ENCODE results near the gene ADCY4.

The ADCY4 gene

GRCh38 chr14:24312736-24313507 lies 21.9 kb downstream of the ADCY4 start:
- peak overlapping the region; percentile 77 for H3K4me3 Mint-ChIP-seq
- intact Hi-C loops (cut with micrococcal nuclease): no loop called here

DNA sequence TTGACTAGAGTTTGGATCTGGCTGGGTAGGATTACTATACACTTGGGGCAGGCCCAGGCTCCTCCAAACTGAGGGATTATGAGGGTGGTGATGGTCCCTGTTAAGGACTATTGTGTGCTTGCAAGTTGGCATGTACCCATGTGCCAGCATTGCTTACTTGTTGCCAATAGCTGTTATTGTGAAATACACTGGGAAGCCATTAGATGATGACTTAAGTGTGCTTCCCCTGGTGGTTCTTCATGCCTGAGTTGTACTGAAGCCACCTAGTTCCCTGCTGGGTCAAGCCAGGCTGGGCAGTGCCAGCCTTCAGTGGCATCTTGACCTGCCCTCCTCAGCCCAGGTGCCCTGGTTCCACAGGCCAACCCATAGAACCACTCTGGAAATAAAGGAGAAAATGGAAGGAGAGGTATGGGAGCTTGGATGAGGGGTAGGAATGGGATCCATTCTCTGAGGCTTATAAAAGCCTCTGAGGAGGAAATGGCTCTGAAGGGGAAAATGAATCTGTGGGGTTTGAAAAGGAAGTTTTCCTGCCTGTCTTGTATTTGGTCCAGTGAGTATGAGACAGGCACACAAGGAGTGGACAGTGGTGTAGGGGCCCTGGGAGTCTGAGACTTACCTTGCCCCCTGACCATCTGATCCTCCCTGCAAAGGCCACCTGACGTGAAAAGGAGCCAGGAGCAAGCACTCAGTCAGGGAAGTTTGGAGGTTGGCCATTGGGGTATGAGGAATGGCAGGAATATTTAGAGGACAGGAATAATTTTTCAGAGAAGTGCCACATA lies 22.8 kb downstream of the ADCY4 start:
- H3K4me1 Mint-ChIP-seq (ENCODE audit: low read depth): peaks cover 99% of the 10 kb centered on the region
- no peaks in the 10 kb centered on the region for H3K9me3 Mint-ChIP-seq
- intact Hi-C loops (cut with micrococcal nuclease): no loop called here
- peaks cover 49% of the 10 kb centered on the region for H3K36me3 Mint-ChIP-seq (ENCODE audit: low read depth)
- peak overlapping the region; percentile 66 for H3K27ac Mint-ChIP-seq
- peak overlapping the region; percentile 77 for H3K4me3 Mint-ChIP-seq
- H3K27me3 Mint-ChIP-seq: no peaks in the 10 kb centered on the region

More at GRCh38 chr14:24312736-24313507, 21.9 kb downstream of the ADCY4 start:
- Mint-ChIP-seq H3K9me3 (no peaks in the 10 kb centered on the region), H3K27me3 (no peaks in the 10 kb centered on the region), H3K27ac (peak overlapping the region; percentile 66), H3K4me1 (ENCODE audit: low read depth) (peaks cover 99% of the 10 kb centered on the region), H3K36me3 (ENCODE audit: low read depth) (peaks cover 40% of the 10 kb centered on the region)

- H3K4me3 Mint-ChIP-seq: peak within 1 kb of the TSS; percentile 77
- H3K27ac Mint-ChIP-seq: peak within 1 kb of the TSS; percentile 66
- no peaks in the 10 kb centered on the region for H3K27me3 Mint-ChIP-seq
- intact Hi-C loops (cut with micrococcal nuclease): no loop called here
- H3K4me1 Mint-ChIP-seq (ENCODE audit: low read depth): peaks cover 91% of the 10 kb centered on the region
- H3K36me3 Mint-ChIP-seq (ENCODE audit: low read depth): peaks cover 58% of the 10 kb centered on the region
- no peaks in the 10 kb centered on the region for H3K9me3 Mint-ChIP-seq
Measured at GRCh38 chr14:24310646-24311604, 23.9 kb downstream of the ADCY4 start, which contains the start of gene LTB4R. LTB4R (plus strand) TSS chr14:24311502; CDS start chr14:24315652, 4,150 bp downstream.

GRCh38 chr14:24310265-24310645 lies 24.6 kb downstream of the ADCY4 start:
- Mint-ChIP-seq H3K36me3 (ENCODE audit: low read depth) (peaks cover 58% of the 10 kb centered on the region), H3K4me1 (ENCODE audit: low read depth) (peaks cover 84% of the 10 kb centered on the region), H3K4me3 (peak overlapping the region; percentile 77), H3K27ac (peak overlapping the region; percentile 66), H3K27me3 (no peaks in the 10 kb centered on the region), H3K9me3 (no peaks in the 10 kb centered on the region)
- intact Hi-C loops (cut with micrococcal nuclease): no loop called here

DNA sequence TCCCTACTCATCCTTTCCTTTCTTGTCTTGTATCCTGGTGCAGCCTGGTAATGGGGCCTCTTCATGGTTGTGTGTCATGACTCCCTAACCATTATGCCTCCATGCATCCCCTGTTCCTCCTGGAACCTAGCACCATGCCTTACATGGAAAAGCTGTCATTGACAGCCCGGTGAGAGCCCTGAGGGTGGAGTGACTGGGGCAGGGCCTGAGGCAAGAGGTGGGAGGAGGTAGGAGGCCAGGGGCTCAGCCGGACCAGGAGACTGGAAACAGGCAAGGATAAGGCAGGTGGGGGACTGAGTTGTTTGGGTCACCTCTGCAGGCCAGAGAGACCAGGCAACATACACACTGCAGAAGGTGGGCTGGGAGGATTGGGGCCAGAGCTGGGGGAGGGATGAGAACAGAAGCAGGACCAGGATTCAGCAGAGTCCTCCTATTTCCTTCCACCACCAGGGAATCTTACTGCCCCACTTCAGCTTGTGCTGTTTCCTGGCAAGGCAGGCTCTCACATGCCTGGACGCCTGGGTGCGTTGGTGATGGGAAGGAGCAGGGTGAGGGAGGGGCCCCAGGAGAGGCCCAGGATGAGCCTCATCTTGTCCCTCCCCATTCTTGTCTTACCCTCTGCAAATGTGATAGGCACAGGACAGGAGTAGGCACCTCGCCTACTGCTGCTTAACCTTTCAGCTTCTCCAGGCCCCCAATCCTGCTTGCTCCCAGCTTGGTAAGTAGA lies 25.2 kb downstream of the ADCY4 start, which contains the start of gene LTB4R2:
LTB4R2 (plus strand) TSS at position 603 of the 727 bp plus-strand sequence. CDS start 525 bp downstream, outside the sequence.
- Mint-ChIP-seq H3K27ac (peak within 1 kb of the TSS; percentile 66), H3K4me1 (ENCODE audit: low read depth) (peaks cover 78% of the 10 kb centered on the region), H3K27me3 (no peaks in the 10 kb centered on the region), H3K9me3 (no peaks in the 10 kb centered on the region), H3K4me3 (peak within 1 kb of the TSS; percentile 77), H3K36me3 (ENCODE audit: low read depth) (peaks cover 61% of the 10 kb centered on the region)
- intact Hi-C loops (cut with micrococcal nuclease): no loop called here

DNA sequence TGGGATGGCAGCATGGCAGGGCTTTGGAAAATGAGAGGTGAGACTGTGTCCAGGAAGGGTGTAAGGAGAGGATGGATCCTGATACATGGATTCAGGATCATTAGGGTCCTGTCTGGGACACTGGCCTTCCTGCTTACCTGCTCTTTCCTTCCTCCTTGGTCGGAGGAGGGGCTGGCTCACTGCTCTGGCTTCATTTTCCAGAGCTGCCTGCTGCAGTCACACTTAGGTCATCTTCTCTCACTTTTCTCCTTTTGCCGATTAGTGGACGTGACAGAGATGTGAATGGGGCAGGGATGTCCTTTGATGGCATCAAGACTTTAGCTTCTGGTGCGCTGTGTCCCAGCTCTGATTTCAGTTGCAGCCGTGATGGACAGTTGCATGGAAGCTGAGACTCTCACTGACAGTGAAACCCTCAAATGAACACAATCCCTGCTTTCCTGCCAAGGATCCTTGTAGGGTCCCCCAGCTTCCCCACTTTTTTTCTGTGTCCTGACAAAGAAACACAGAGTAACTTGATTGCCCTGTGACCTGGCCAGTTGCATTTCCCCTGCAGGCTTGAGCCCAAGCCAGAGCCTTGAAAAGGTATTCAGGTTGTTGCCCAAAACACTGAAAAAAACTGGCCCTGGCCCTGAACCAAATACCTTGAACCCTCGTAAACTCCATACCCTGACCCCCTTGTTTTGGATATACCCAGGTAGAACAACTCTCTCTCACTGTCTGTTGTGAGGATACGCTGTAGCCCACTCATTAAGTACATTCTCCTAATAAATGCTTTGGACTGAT lies 26.3 kb downstream of the ADCY4 start:
- H3K4me3 Mint-ChIP-seq: no peak overlapping the region
- peaks cover 69% of the 10 kb centered on the region for H3K36me3 Mint-ChIP-seq (ENCODE audit: low read depth)
- H3K27me3 Mint-ChIP-seq: no peaks in the 10 kb centered on the region
- H3K4me1 Mint-ChIP-seq (ENCODE audit: low read depth): peaks cover 67% of the 10 kb centered on the region
- H3K9me3 Mint-ChIP-seq: no peaks in the 10 kb centered on the region
- peak overlapping the region; percentile 66 for H3K27ac Mint-ChIP-seq
- intact Hi-C loops (cut with micrococcal nuclease): no loop called here

DNA sequence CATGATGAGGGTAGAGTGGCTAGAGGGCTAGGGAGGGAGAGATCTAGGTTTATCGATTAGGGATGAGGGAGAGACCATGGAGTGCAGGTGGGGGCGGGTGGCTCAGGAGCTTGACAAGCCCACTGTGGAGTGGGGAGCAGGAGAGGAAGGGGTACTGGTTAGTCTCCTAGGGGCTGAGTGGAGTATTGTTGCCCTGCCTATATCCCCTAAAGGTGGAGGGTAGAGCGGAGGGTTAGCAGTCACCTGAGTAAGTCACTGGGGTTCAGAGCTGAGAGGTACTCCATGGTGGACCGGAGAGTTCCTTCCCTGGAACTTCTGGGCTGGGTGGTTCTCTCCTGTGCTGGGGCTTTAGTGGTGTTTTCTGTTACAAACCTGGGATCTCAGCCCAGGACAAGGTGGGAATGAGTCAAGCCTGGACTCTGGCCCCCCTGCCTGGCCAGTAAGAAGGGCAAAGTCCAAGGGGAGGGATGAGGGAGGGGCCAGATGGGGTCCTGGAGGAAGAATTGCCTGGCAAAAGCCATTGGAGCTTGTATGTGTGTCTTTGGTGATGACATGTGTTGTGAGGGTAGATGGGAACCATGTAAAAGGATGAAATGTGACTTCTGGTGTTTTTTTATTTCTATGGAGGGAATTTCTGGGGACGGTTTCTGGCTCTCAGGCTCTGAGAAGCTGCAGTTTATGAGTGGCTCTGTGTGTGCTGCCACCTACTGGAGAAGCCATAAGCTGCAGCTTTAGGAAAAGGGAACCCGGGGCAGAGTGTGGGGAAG lies 27.1 kb downstream of the ADCY4 start, which contains the start of gene CIDEB:
CIDEB (minus strand) TSS at position 403 of the 767 bp plus-strand sequence; CDS start at position 284, 119 bp downstream.
- intact Hi-C loops (cut with micrococcal nuclease): no loop called here
- peaks cover 59% of the 10 kb centered on the region for H3K4me1 Mint-ChIP-seq (ENCODE audit: low read depth)
- peak within 1 kb of the TSS; percentile 66 for H3K27ac Mint-ChIP-seq
- H3K27me3 Mint-ChIP-seq: no peaks in the 10 kb centered on the region
- H3K4me3 Mint-ChIP-seq: no peak within 1 kb of the TSS
- no peaks in the 10 kb centered on the region for H3K9me3 Mint-ChIP-seq
- peaks cover 77% of the 10 kb centered on the region for H3K36me3 Mint-ChIP-seq (ENCODE audit: low read depth)

- Mint-ChIP-seq H3K4me3 (no peak overlapping the region), H3K9me3 (no peaks in the 10 kb centered on the region), H3K4me1 (ENCODE audit: low read depth) (peaks cover 55% of the 10 kb centered on the region), H3K27me3 (no peaks in the 10 kb centered on the region), H3K36me3 (ENCODE audit: low read depth) (peaks cover 83% of the 10 kb centered on the region), H3K27ac (no peak overlapping the region)
- intact Hi-C loops (cut with micrococcal nuclease): no loop called here
Measured at GRCh38 chr14:24307156-24307574, 27.7 kb downstream of the ADCY4 start.

- no peak overlapping the region for H3K27ac Mint-ChIP-seq
- H3K36me3 Mint-ChIP-seq (ENCODE audit: low read depth): peaks cover 98% of the 10 kb centered on the region
- peaks cover 41% of the 10 kb centered on the region for H3K4me1 Mint-ChIP-seq (ENCODE audit: low read depth)
- intact Hi-C loops (cut with micrococcal nuclease): no loop called here
- no peaks in the 10 kb centered on the region for H3K27me3 Mint-ChIP-seq
- H3K9me3 Mint-ChIP-seq: no peaks in the 10 kb centered on the region
- no peak overlapping the region for H3K4me3 Mint-ChIP-seq
Measured at GRCh38 chr14:24304019-24304387, 30.9 kb downstream of the ADCY4 start.

DNA sequence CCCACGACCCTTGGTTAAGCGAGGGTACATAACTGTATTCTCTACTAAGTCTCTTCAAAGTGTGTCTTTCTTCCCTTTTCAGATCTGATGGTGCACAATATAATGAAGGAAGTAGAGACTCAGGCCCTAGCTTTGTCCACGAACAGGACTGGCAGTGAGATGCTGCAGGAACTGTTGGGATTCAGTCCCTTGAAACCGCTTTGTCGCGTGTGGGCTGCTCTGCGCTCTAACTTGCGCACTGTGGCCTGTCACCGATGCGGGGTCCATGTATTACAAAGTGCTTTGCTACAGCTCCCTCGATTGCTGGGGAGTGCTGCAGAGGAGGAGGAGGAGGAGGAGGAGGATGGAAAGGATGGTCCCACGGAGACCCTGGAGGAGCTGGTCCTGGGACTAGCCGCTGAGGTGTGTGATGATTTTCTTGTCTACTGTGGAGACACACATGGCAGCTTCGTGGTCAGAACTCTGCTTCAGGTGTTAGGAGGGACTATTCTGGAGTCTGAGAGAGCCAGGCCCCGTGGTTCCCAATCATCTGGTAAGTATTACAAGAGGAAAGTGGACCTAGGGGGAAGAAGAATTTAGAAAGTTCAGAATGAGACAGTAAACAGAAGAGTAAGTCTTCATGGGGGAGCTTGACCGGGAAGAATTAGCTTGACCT lies 34.4 kb downstream of the ADCY4 start:
- H3K27me3 Mint-ChIP-seq: no peaks in the 10 kb centered on the region
- peaks cover 43% of the 10 kb centered on the region for H3K4me1 Mint-ChIP-seq (ENCODE audit: low read depth)
- H3K27ac Mint-ChIP-seq: peak overlapping the region; percentile 88
- H3K36me3 Mint-ChIP-seq (ENCODE audit: low read depth): peaks cover 81% of the 10 kb centered on the region
- no peaks in the 10 kb centered on the region for H3K9me3 Mint-ChIP-seq
- intact Hi-C loops (cut with micrococcal nuclease): no loop called here
- H3K4me3 Mint-ChIP-seq: peak overlapping the region; percentile 88

Measured in dendritic cell treated with granulocyte-macrophage colony-stimulating factor and Interleukin-4, amounts not matched to agents 40 ng/mL and 50 ng/mL, for 4 days (primary cell).